MM.1S (cell line): ENCODE results near the gene LRRC1.

Experiments used
- EZH2 ChIP-seq: fragments of 300-600 bp; sonication (generic); optimal IDR thresholded peaks from 2 replicates; pipeline ENCODE3; 2017; ENCODE audit warnings: low read depth, mild to moderate bottlenecking, antibody characterized with exemption, low read length, mixed read lengths
- TF ChIP-seq, protein P1 (sequence below): fragments of 300-600 bp; sonication (generic); IDR thresholded peaks from 2 replicates; pipeline ENCODE4 v1.5.1; 2016; ENCODE audit warnings: antibody characterized with exemption, low read length, mixed read lengths

DNA sequence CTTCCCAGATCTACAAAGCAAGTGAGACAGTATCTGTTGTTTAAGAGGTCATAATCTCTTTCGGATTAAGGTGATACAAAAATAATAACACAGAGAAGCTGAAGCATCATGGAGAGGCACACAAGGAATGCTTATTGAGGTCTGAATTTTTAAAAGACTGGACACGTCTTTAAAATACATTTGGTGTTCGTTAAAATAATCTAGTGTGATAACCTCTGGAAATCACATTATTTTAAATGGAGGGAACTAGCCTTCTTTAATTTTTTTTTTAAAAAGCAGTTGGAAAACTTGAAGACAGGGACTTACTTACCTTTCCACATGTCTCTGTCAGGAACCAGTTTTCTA lies 1.9 kb upstream of the LRRC1 start:
- TF ChIP-seq, protein P1, sequence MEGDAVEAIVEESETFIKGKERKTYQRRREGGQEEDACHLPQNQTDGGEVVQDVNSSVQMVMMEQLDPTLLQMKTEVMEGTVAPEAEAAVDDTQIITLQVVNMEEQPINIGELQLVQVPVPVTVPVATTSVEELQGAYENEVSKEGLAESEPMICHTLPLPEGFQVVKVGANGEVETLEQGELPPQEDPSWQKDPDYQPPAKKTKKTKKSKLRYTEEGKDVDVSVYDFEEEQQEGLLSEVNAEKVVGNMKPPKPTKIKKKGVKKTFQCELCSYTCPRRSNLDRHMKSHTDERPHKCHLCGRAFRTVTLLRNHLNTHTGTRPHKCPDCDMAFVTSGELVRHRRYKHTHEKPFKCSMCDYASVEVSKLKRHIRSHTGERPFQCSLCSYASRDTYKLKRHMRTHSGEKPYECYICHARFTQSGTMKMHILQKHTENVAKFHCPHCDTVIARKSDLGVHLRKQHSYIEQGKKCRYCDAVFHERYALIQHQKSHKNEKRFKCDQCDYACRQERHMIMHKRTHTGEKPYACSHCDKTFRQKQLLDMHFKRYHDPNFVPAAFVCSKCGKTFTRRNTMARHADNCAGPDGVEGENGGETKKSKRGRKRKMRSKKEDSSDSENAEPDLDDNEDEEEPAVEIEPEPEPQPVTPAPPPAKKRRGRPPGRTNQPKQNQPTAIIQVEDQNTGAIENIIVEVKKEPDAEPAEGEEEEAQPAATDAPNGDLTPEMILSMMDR, result no peak
- no peak for TF ChIP-seq EZH2
